ENCODE measurements around the gene EIF2B1.

The EIF2B1 gene

GRCh38 chr12:123621619-123622530, 11.6 kb downstream of the EIF2B1 start:
- CTCF ChIA-PET: interaction anchor here (0.6 kb wide), 1 partner anchor 181 kb away, joined by 3 read pairs; no protein-coding TSS in a partner anchor
- H3K9me3 ChIP-seq (ENCODE audit: control insufficient read depth, insufficient read depth, low read depth, low read length): no peaks in the 10 kb centered on the region
- no peak overlapping the region for H3K4me3 ChIP-seq (ENCODE audit: low read depth, low read length)
- H3K27ac ChIP-seq (ENCODE audit: extremely low read depth, low read depth, low read length): no peak overlapping the region
- H3K36me3 ChIP-seq (ENCODE audit: control insufficient read depth in 2 of 2, insufficient read depth in 1 of 2, low read length in 2 of 2): peaks cover 73 to 90% of the 10 kb centered on the region in 2 experiments
- POLR2A ChIA-PET: interaction anchor here (1.3 to 1.8 kb wide), 2 partner anchors 19 to 389 kb away, joined by 4 to 6 read pairs; partner anchors contain the start of genes DDX55, MPHOSPH9 and MTRFR
- no peaks in the 10 kb centered on the region for H3K4me1 ChIP-seq (ENCODE audit: control insufficient read depth, insufficient read depth, low read length)
- TF ChIP-seq ZBTB17 (tag by site-specific recombination; IDR thresholded peaks at IDR 0.05) (peak; percentile 49; the same call in 1 of the 2 replicates), SCRT1 (tag by site-specific recombination; IDR thresholded peaks at IDR 0.05; ENCODE audit: borderline replicate concordance) (no peak), ZNF600 (tag by site-specific recombination; IDR thresholded peaks at IDR 0.05) (peak; percentile 23; the same call in 1 of the 2 replicates)

DNA sequence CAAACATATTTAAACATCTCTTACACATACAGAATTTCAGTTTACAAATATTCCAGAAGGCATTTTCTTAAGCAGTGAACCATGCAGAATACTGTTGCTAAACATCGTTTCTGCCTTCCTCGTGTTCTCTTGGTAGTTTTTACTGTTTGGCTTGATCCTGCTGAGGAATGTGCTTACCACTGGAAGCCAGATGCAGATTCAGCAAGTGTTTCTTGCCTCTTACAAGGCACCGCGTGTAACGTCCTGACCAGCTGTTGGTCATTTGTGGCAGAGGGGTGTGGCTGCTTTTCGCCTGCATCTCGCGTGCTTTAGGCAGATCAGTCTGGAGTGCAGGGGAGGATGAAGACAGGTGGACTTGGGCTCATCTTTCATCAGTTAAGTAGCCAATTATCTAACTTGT, 12.4 kb downstream of the EIF2B1 start:
- CTCF ChIA-PET: no interaction called here
- TF ChIP-seq MZF1 (tag by site-specific recombination; IDR thresholded peaks at IDR 0.05; ENCODE audit: borderline replicate concordance) (no peak), WT1 (tag by site-specific recombination; IDR thresholded peaks at IDR 0.05) (no peak), KLF8 (tag by site-specific recombination; IDR thresholded peaks at IDR 0.05) (no peak), ZNF692 (tag by site-specific recombination; IDR thresholded peaks at IDR 0.05) (no peak), ZNF404 (tag by site-specific recombination; IDR thresholded peaks at IDR 0.05) (no peak), ZNF121 (tag by site-specific recombination; IDR thresholded peaks at IDR 0.05) (no peak), TRIM28 (IDR thresholded peaks at IDR 0.05; ENCODE audit: borderline replicate concordance, low read length) (no peak), ZNF426 (tag by site-specific recombination; IDR thresholded peaks at IDR 0.05) (no peak)
- H3K27ac ChIP-seq (ENCODE audit: extremely low read depth, low read depth, low read length): no peak overlapping the region
- no peak overlapping the region for H3K4me3 ChIP-seq (ENCODE audit: low read depth, low read length)
- H3K4me1 ChIP-seq (ENCODE audit: control insufficient read depth, insufficient read depth, low read length): no peaks in the 10 kb centered on the region
- POLR2A ChIA-PET: interaction anchor here (0.5 to 1.8 kb wide), 4 partner anchors 11 to 423 kb away, joined by 3 to 6 read pairs (median 4); partner anchors contain the start of genes MPHOSPH9 and MTRFR
- no peaks in the 10 kb centered on the region for H3K9me3 ChIP-seq (ENCODE audit: control insufficient read depth, insufficient read depth, low read depth, low read length)
- H3K36me3 ChIP-seq (ENCODE audit: control insufficient read depth in 2 of 2, insufficient read depth in 1 of 2, low read length in 2 of 2): peaks cover 75 to 90% of the 10 kb centered on the region in 2 experiments

DNA sequence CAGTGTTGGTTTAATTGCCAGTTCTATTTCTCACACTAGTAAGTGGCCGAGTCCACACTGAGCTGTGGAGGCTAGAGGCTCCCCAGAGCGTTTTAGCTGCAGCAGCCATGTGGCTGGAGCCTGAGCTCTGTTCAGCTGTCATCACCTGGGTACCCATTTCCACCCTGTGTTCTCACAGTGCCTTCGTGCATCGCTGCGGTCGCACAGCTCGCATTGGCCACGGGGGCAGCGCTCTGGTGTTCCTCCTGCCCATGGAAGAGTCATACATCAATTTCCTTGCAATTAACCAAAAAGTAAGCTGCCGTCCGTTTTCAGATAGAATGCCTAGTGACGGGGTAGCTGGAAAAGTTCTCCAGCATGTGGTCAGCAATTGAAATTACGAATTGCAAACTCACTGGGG, 15.9 kb downstream of the EIF2B1 start:
- Histone ChIP-seq H3K4me3 (ENCODE audit: low read depth, low read length) (no peak overlapping the region), H3K9me3 (ENCODE audit: control insufficient read depth, insufficient read depth, low read depth, low read length) (no peaks in the 10 kb centered on the region), H3K4me1 (ENCODE audit: control insufficient read depth, insufficient read depth, low read length) (no peaks in the 10 kb centered on the region), H3K36me3 (ENCODE audit: control insufficient read depth in 2 of 2, insufficient read depth in 1 of 2, low read length in 2 of 2) (peaks cover 65 to 93% of the 10 kb centered on the region in 2 experiments), H3K27ac (ENCODE audit: extremely low read depth, low read depth, low read length) (no peak overlapping the region)
- POLR2A ChIA-PET: no interaction called here
- TF ChIP-seq ZBTB7A (tag by site-specific recombination; IDR thresholded peaks at IDR 0.05; ENCODE audit: low read depth): no peak
- no peak for TF ChIP-seq ZNF704 (tag by site-specific recombination; IDR thresholded peaks at IDR 0.05)
- TF ChIP-seq REPIN1 (tag by site-specific recombination; IDR thresholded peaks at IDR 0.05; ENCODE audit: low read depth): no peak
- TF ChIP-seq ZNF596 (tag by site-specific recombination; IDR thresholded peaks at IDR 0.05): no peak
- TF ChIP-seq ZNF501 (tag by site-specific recombination; IDR thresholded peaks at IDR 0.05): no peak
- TF ChIP-seq SETDB1 (IDR thresholded peaks at IDR 0.05; ENCODE audit: insufficient read length, low read length): no peak
- no peak for TF ChIP-seq ZNF155 (tag by site-specific recombination; IDR thresholded peaks at IDR 0.05)
- no peak for TF ChIP-seq ZFP69B (tag by site-specific recombination; IDR thresholded peaks at IDR 0.05)
- TF ChIP-seq ZNF488 (tag by site-specific recombination; IDR thresholded peaks at IDR 0.05): no peak
- CTCF ChIA-PET: no interaction called here
